Keratinocyte (primary cell): Measurements from ENCODE around the gene JAK3. TPM values are rescaled to one million over a fixed set of nuclear protein-coding genes. Genes with fewer than 3 reads are reported as not detected.
A peak's percentile ranks its signal among the peaks of the same experiment; 100 is the strongest.

Experiments
- DNase-seq: peaks from one replicate; pipeline ENCODE4 v3.0.0-alpha.2; 2011; ENCODE audit warnings: low read depth, missing footprints, low spot score
- FAIRE-seq: peaks from 2 replicates; lab custom pipeline; 2011; peaks lifted over from hg19 to GRCh38; lab: Jason Lieb, UNC
- H2AFZ ChIP-seq: 2 replicates; pipeline ENCODE4 v1.6.0; 2012; ENCODE audit warnings: low read length, control low read depth, inconsistent platforms; ENCODE audit not compliant: control insufficient read depth
- H3K27ac ChIP-seq: 2 replicates; pipeline ENCODE4 v1.5.1; 2011; ENCODE audit warnings: low read length; ENCODE audit not compliant: control insufficient read depth, insufficient read depth
- H3K27me3 ChIP-seq: 3 replicates; pipeline ENCODE4 v1.6.0; 2011; ENCODE audit warnings: low read length; ENCODE audit not compliant: control insufficient read depth, insufficient read depth; ENCODE audit errors: extremely low read depth
- H3K36me3 ChIP-seq, 2 experiments: 2 replicates in 1 of 2; 3 replicates in 1 of 2; pipeline ENCODE4 v1.5.1; 2011; ENCODE audit warnings: low read length in 2 of 2, mild to moderate bottlenecking in 1 of 2; ENCODE audit not compliant: control insufficient read depth in 2 of 2, insufficient read depth in 2 of 2; ENCODE audit errors: extremely low read depth in 1 of 2
- H3K4me1 ChIP-seq: 3 replicates; pipeline ENCODE4 v1.5.1; 2011; ENCODE audit warnings: low read length; ENCODE audit not compliant: control insufficient read depth, insufficient read depth; ENCODE audit errors: extremely low read depth
- H3K4me2 ChIP-seq: 3 replicates; pipeline ENCODE4 v1.6.0; 2011; ENCODE audit warnings: low read depth, low read length; ENCODE audit not compliant: control insufficient read depth, insufficient read depth; ENCODE audit errors: extremely low read depth
- H3K4me3 ChIP-seq, 3 experiments: fragments of 200-600 bp in 1 of 3; sonication (generic) in 1 of 3; 2 replicates in 2 of 3; 3 replicates in 1 of 3; pipeline ENCODE4 v1.5.1; 2011 to 2016; ENCODE audit warnings: low read length in 3 of 3, mild to moderate bottlenecking in 3 of 3, control low read depth in 2 of 3, inconsistent platforms in 1 of 3, low read depth in 1 of 3, mixed read lengths in 1 of 3, mixed run types in 1 of 3, moderate library complexity in 1 of 3; ENCODE audit not compliant: control insufficient read depth in 2 of 3, insufficient read depth in 2 of 3; ENCODE audit errors: extremely low read depth in 1 of 3
- H3K79me2 ChIP-seq: 2 replicates; pipeline ENCODE4 v1.6.0; 2012; ENCODE audit warnings: low read length; ENCODE audit not compliant: control insufficient read depth, insufficient read depth
- H3K9ac ChIP-seq: 3 replicates; pipeline ENCODE4 v1.6.0; 2011; ENCODE audit warnings: low read length; ENCODE audit not compliant: control insufficient read depth, insufficient read depth; ENCODE audit errors: extremely low read depth
- H3K9me1 ChIP-seq: 3 replicates; pipeline ENCODE4 v1.6.0; 2011; ENCODE audit warnings: low read length; ENCODE audit not compliant: control insufficient read depth, insufficient read depth; ENCODE audit errors: extremely low read depth
- H3K9me3 ChIP-seq: 2 replicates; pipeline ENCODE4 v1.5.1; 2012; ENCODE audit warnings: low read depth, low read length; ENCODE audit not compliant: control insufficient read depth
- H4K20me1 ChIP-seq: 3 replicates; pipeline ENCODE4 v1.6.0; 2011; ENCODE audit warnings: low read length; ENCODE audit not compliant: control insufficient read depth, insufficient read depth; ENCODE audit errors: extremely low read depth
- CTCF ChIP-seq, 3 experiments: IDR thresholded peaks in 1 of 3; conservative IDR thresholded peaks in 1 of 3; optimal IDR thresholded peaks in 1 of 3; 2 replicates in 2 of 3; 3 replicates in 1 of 3; pipeline versions ENCODE3 to v1.5.1; 2011; ENCODE audit warnings: low read length in 3 of 3, mild to moderate bottlenecking in 3 of 3, moderate library complexity in 2 of 3, control low read depth in 1 of 3, inconsistent platforms in 1 of 3; ENCODE audit not compliant: insufficient read depth in 2 of 3; ENCODE audit errors: extremely low read depth in 1 of 3
- EZH2 ChIP-seq: IDR thresholded peaks from one replicate; pipeline ENCODE4 v1.6.1; 2012; ENCODE audit warnings: inconsistent platforms, mild to moderate bottlenecking, low read length, moderate library complexity
- dilution Hi-C: fragments of 300-500 bp; cut with MboI; formaldehyde crosslinking; loops from one replicate; pipeline ENCODE4 v1.7.0; 2020; ENCODE audit warnings: low sequenced_read_pairs; ENCODE audit not compliant: extremely low pct_ligation_motif_present
- polyA plus RNA-seq, 5 experiments: library from polyadenylated mRNA; depleted of rRNA in 3 of 5; stranded (reverse) in 3 of 5; stranded (forward) in 1 of 5; unstranded in 1 of 5; fragments of >200 nt; gene quantifications; 1 replicate in 1 of 5; 2 replicates in 3 of 5; 3 replicates in 1 of 5; pipeline versions ENCODE4 v1.2.1 to v1.2.3, GENCODE V29; 2011 to 2012; ENCODE audit warnings: missing spikeins in 2 of 5, low read depth in 1 of 5, low replicate concordance in 1 of 5

Gene JAK3
- polyA plus RNA-seq, 1 donor (not counting 4 experiments of a cell fraction or from before 2014, with no cell fraction given): 0.37 TPM

GRCh38 chr19:17831419-17831888 is 16.3 kb downstream of the JAK3 start:
- dilution Hi-C loops: no loop called here

GRCh38 chr19:17830567-17831418 is 17.0 kb downstream of the JAK3 start:
- peak overlapping the region; percentile 98 for H2AFZ ChIP-seq
- no peaks in the 10 kb centered on the region for H4K20me1 ChIP-seq
- no peaks in the 10 kb centered on the region for H3K9me3 ChIP-seq
- peak overlapping the region; percentile 96 for H3K4me2 ChIP-seq
- H3K27ac ChIP-seq: peak overlapping the region; percentile 20
- H3K4me3 ChIP-seq: peak overlapping the region; percentile 54 to 83 (median 79)
- no peaks in the 10 kb centered on the region for H3K36me3 ChIP-seq
- H3K9ac ChIP-seq: peak overlapping the region; percentile 69
- peaks cover 5% of the 10 kb centered on the region for H3K27me3 ChIP-seq
- DNase-seq: peak; percentile 91
- TF ChIP-seq EZH2 (no peak), CTCF (optimal IDR thresholded peaks at IDR 0.05 in 1 of 3, IDR thresholded peaks at IDR 0.05 in 1 of 3, conservative IDR thresholded peaks at IDR 0.05 in 1 of 3; ENCODE audit: extremely low read depth in 1 of 3, insufficient read depth in 2 of 3, low read length in 3 of 3) (no peak)
- dilution Hi-C loops: no loop called here
- no peak for FAIRE-seq
- peaks cover 7% of the 10 kb centered on the region for H3K4me1 ChIP-seq
- H3K79me2 ChIP-seq: no peaks in the 10 kb centered on the region
- H3K9me1 ChIP-seq: no peaks in the 10 kb centered on the region

More at GRCh38 chr19:17831419-17831888, 16.3 kb downstream of the JAK3 start:
- Histone ChIP-seq H3K9me3 (no peaks in the 10 kb centered on the region), H2AFZ (peak overlapping the region; percentile 92), H3K27me3 (peaks cover 5% of the 10 kb centered on the region), H3K79me2 (no peaks in the 10 kb centered on the region), H3K4me2 (peak overlapping the region; percentile 79), H3K9ac (peak overlapping the region; percentile 44), H3K4me1 (peaks cover 7% of the 10 kb centered on the region), H3K4me3 (peak overlapping the region; percentile 43 to 76 (median 54)), H3K36me3 (no peaks in the 10 kb centered on the region), H3K9me1 (no peaks in the 10 kb centered on the region), H4K20me1 (no peaks in the 10 kb centered on the region), H3K27ac (no peak overlapping the region)
- TF ChIP-seq CTCF (optimal IDR thresholded peaks at IDR 0.05 in 1 of 3, IDR thresholded peaks at IDR 0.05 in 1 of 3, conservative IDR thresholded peaks at IDR 0.05 in 1 of 3; ENCODE audit: extremely low read depth in 1 of 3, insufficient read depth in 2 of 3, low read length in 3 of 3) (no peak), EZH2 (no peak)
- no peak for FAIRE-seq
- no peak for DNase-seq
